Measurements from ENCODE around the gene SLC1A3. TPM values are rescaled to one million over a fixed set of nuclear protein-coding genes. Genes with fewer than 3 reads are reported as not detected.

Gene SLC1A3
- total RNA-seq, 1 donor from 2014 or later = 43.5 TPM

- no peaks in the 10 kb centered on the region for H3K36me3 ChIP-seq
- no peak overlapping the region for H3K27ac ChIP-seq
- intact Hi-C loops (cut with DNase I) = no loop called here
- ATAC-seq = no peak
- no peak overlapping the region for H3K4me3 ChIP-seq
- no peaks in the 10 kb centered on the region for H3K9me3 ChIP-seq
- no peak for DNase-seq
- no peaks in the 10 kb centered on the region for H3K4me1 ChIP-seq
- no peaks in the 10 kb centered on the region for H3K27me3 ChIP-seq
- TF ChIP-seq, protein P1, sequence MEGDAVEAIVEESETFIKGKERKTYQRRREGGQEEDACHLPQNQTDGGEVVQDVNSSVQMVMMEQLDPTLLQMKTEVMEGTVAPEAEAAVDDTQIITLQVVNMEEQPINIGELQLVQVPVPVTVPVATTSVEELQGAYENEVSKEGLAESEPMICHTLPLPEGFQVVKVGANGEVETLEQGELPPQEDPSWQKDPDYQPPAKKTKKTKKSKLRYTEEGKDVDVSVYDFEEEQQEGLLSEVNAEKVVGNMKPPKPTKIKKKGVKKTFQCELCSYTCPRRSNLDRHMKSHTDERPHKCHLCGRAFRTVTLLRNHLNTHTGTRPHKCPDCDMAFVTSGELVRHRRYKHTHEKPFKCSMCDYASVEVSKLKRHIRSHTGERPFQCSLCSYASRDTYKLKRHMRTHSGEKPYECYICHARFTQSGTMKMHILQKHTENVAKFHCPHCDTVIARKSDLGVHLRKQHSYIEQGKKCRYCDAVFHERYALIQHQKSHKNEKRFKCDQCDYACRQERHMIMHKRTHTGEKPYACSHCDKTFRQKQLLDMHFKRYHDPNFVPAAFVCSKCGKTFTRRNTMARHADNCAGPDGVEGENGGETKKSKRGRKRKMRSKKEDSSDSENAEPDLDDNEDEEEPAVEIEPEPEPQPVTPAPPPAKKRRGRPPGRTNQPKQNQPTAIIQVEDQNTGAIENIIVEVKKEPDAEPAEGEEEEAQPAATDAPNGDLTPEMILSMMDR (IDR thresholded peaks at IDR 0.05) = no peak
Measured at GRCh38 chr5:36719282-36719681, 112.9 kb downstream of the SLC1A3 start.

DNA sequence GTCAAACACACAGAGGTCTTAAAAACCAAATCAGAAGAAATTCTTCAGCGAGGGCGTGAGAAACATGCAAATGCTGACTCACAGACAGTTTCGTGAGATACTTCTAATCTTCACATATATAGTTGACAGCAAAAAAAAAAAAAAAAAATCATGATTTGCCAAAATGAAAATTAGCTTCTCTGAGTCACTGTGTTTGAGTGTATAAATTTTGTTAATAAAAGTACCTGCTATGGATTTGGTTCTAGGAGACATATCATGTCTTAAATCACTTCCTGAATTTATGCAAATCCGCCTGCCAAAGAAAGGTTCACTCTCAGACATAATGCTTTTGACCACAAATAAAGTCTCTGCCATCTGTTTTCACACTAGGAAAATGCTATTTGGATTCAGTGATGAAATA lies 114.3 kb downstream of the SLC1A3 start:
- H3K4me3 ChIP-seq = no peak overlapping the region
- intact Hi-C loops (cut with DNase I) = no loop called here
- no peaks in the 10 kb centered on the region for H3K4me1 ChIP-seq
- H3K27me3 ChIP-seq = no peaks in the 10 kb centered on the region
- DNase-seq = no peak
- no peaks in the 10 kb centered on the region for H3K9me3 ChIP-seq
- H3K36me3 ChIP-seq = no peaks in the 10 kb centered on the region
- TF ChIP-seq, protein P1 (IDR thresholded peaks at IDR 0.05) = no peak
- no peak overlapping the region for H3K27ac ChIP-seq
- ATAC-seq = no peak

DNA sequence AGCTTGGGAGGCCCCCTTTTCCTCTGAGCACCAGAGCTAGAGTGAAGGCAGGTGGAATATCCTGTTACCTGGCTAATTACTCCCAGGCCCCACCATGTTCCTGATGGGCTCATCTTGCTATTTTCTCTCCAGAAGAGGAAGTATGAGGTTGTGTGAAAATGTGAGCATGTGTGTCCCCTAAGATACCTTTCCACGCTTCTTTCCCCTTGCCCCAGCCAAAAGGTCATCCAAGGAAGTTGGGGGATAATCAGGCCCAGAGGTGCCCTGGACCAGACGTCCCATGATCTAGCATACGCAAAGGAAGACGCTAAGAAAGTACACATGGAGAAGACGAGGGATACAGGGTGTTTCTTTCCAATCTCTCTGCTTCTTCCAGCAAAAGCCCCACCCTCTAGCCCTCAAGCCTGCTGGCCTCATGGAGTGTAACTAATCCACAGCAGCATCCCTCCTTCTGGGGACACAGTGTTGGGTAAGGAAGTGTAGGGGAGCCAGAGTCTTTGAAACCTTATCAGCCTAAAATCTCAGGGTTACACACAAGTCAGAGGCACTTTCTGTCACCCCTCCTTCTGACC lies 115.3 kb downstream of the SLC1A3 start:
- Histone ChIP-seq H3K27me3 (no peaks in the 10 kb centered on the region), H3K9me3 (no peaks in the 10 kb centered on the region), H3K36me3 (no peaks in the 10 kb centered on the region), H3K4me3 (no peak overlapping the region), H3K4me1 (no peaks in the 10 kb centered on the region), H3K27ac (no peak overlapping the region)
- TF ChIP-seq, protein P1 (IDR thresholded peaks at IDR 0.05) = no peak
- DNase-seq = no peak
- intact Hi-C loops (cut with DNase I) = no loop called here
- ATAC-seq = no peak

DNA sequence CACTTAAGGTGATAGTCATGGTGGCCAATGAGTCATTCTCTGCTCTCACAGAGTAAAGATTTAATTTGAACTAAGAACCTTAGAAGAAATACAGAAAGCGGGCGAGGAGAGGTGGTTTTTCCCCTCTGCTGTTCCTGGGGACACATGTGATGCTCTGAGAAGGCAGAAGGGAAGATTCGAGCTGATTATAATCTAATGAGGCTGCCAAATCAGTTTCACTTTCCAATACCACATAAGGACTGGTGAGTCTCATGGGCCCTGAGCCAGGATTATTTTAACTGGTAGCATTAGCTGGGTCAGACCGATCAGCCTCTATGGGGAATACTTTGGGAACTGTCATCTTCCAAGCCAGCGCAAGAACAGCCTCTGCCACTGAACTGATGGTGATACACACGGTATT lies 116.5 kb downstream of the SLC1A3 start:
- Histone ChIP-seq H3K4me3 (no peak overlapping the region), H3K36me3 (no peaks in the 10 kb centered on the region), H3K4me1 (no peaks in the 10 kb centered on the region), H3K9me3 (no peaks in the 10 kb centered on the region), H3K27me3 (no peaks in the 10 kb centered on the region), H3K27ac (no peak overlapping the region)
- ATAC-seq (no peak), DNase-seq (no peak)
- intact Hi-C loops (cut with DNase I) = no loop called here
- TF ChIP-seq, protein P1 (IDR thresholded peaks at IDR 0.05) = no peak

GRCh38 chr5:36723912-36724311 lies 117.5 kb downstream of the SLC1A3 start:
- ATAC-seq = peak; percentile 54
- TF ChIP-seq, protein P1 (IDR thresholded peaks at IDR 0.05) = no peak
- no peaks in the 10 kb centered on the region for H3K36me3 ChIP-seq
- peak overlapping the region; percentile 67 for H3K27ac ChIP-seq
- H3K27me3 ChIP-seq = no peaks in the 10 kb centered on the region
- no peak overlapping the region for H3K4me3 ChIP-seq
- no peaks in the 10 kb centered on the region for H3K4me1 ChIP-seq
- intact Hi-C loops (cut with DNase I) = no loop called here
- no peaks in the 10 kb centered on the region for H3K9me3 ChIP-seq
- no peak for DNase-seq

Data from upper lobe of right lung (tissue), 1 donor.